ENCODE results near the gene WDR3. TPM values are rescaled to one million over a fixed set of nuclear protein-coding genes. Genes with fewer than 3 reads are reported as not detected.

WDR3 gene
- total RNA-seq, 1 donor, result 10.5 TPM

DNA sequence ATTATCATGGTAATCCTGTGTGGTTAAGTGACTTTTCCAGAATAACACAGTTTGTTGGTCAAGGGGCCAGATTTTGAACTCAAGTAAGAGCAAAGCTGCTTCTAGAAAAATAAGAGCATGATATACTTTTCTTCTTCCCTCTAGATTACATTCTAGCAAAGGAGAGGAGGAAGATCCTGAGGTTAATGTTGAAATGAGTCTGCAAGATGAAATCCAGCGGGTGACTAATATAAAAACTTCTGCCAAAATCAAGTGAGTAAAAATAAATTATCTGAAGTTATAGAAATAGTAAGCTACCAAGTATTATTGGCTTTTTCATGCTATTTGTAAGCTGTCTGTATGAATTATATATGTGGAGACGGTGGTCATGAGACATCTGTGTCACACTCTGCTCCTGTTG, 12.8 kb downstream of the WDR3 start:
- DNase-seq (ENCODE audit: low read depth in 2 of 3, low spot score in 2 of 3), result no peak

DNA sequence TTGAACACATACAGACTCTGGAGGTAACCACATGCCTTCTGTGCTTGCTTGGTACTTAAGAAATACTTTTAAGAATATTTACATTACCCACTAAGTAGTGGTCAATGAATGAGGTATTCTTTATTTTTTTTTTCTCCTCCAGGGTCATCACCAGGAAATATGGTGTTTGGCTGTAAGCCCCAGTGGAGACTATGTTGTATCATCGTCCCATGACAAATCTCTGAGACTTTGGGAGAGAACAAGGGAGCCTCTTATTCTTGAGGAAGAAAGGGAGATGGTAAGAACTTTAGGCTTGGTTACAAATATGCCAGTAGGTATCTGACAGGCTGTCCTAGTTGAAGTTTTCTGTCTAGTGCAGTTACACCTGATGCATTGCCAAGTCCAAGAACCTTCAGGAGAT, 22.8 kb downstream of the WDR3 start:
- no peak for DNase-seq (ENCODE audit: low read depth in 2 of 3, low spot score in 2 of 3)

DNA sequence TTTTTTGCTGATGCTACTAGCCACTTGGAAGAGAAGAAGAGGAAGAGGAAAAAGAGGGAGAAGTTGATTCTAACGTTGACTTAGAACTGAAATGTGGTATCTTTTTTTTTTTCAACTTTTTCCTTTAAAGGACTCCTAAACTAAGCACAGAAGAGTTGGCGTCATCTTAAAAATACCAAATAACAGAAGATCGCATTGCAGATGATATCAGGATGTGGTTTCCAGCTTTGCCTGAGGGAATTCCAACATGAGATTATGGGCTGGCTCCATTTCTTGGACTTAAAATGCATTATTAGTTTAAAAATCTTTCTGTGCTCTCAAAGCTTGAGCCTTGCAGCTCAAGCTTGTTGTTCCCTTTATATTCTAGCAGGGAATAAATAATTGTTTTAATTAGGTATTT, 29.8 kb downstream of the WDR3 start:
- DNase-seq (ENCODE audit: low read depth in 2 of 3, low spot score in 2 of 3), result no peak

DNA sequence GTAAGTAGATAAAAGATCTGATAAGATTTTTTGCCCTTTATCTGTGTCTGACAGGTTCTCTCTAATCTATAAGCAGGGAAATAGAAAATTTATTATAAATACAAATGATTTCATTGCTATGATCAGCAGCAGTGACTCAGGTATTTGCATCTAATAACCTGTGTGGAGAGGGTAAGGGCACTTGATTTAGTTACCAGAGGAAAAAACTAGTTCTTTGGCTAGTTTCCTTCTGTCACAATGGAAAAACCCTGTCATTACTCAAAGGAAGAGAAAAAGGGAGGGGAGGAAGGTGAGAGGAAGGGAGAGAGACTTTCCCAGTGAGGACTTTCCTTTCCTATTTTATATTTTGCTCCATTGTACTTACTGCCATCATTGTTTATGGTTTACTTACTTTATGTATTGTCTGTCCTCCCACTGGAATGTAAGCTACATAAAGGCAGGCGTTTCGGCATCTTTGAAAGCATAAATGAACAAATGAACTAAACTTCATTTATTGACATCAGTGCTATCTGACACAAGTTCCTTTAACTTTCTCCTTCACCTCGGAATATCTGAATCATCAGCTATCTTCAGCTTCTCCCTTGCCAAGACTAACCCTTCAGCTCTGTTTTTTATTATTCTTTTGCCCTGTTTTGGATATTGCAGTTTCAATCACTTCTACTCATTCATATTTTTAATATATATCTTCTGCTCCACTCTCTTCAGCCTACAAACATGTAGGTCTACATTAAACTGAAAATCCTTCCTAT, 34.9 kb downstream of the WDR3 start:
- no peak for DNase-seq (ENCODE audit: low read depth in 2 of 3, low spot score in 2 of 3)

DNA sequence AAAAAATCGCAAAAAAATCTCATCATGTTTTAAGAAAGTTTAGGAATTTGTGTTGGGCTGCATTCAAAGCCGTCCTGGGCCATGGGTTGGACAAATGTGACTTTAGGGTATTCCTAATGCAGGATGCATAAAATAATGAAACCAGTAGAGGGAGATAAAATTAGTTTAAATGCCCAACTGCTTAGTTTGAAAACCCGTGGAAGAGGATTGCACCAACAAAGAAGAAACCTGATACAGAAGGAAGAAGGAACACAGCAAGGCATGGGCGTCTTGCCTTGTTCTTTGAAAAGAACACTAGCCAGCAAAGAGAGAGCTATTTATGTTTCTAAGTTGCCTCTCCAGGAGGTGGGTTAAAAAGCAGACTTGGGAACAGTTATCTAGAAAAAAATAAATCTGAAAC, 37.9 kb downstream of the WDR3 start:
- peak in 1 of 3 donors; percentile 2 for DNase-seq (ENCODE audit: low read depth in 2 of 3, low spot score in 2 of 3)

DNA sequence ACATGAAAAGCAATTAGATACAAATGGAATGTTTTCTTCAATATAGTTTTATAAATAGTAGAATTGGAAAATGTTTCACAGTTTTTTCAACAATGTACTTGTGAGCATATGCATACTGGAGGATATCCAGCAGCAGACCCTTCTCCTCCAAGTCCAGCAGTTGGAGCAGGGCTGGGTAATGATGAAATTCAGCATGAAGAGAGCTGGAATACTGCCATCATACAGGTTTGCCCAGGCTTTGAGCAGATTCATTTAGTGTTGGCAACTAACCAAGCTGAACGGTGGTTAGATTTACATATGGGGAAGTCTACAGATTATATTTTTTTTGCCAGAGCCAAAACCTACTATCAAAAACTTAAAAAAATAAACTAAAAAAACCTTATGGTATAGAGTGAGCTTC, 38.3 kb downstream of the WDR3 start:
- peak in 2 of 3 donors; percentile 6 to 59 for DNase-seq (ENCODE audit: low read depth in 2 of 3, low spot score in 2 of 3)

DNA sequence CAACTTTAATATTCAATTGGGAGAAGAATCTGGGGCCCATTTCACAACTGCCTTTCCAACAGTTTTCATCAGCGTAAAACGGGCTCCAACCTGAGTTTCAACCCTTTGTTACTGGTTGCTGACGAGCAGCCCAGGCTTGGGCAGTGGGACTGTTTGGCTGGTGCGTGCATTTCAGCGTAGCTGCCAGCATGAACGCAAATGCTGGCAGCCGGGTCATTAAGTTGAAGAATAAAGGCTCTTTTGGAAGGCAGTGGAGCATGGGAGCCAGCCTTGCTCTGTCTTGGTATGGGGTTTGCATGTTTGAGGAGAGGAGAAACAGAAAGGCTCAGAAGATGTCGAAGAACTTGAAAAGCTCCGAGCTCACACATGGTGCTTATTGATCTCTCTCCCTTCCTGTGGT, 40.7 kb downstream of the WDR3 start:
- DNase-seq (ENCODE audit: low read depth in 2 of 3, low spot score in 2 of 3), result no peak

DNA sequence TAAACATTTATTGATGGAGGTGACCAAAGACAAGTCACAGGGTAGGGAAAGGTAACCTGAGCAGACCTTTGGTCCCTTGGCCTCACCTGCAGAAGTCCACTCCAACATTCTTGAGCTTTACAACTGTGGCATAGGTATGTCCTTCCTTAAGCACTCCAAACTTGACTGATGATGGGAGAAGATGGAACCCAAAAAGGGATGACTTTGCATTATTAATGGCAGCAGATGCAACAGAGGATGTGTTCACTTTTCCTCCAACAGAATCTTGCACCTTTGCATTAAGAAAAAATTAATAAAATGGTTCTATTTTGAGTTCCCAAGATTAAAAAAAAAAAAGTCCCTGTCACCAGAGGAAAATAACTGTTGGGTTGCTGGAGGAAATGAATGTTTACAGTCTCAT, 42.2 kb downstream of the WDR3 start:
- DNase-seq (ENCODE audit: low read depth in 2 of 3, low spot score in 2 of 3), result no peak

DNA sequence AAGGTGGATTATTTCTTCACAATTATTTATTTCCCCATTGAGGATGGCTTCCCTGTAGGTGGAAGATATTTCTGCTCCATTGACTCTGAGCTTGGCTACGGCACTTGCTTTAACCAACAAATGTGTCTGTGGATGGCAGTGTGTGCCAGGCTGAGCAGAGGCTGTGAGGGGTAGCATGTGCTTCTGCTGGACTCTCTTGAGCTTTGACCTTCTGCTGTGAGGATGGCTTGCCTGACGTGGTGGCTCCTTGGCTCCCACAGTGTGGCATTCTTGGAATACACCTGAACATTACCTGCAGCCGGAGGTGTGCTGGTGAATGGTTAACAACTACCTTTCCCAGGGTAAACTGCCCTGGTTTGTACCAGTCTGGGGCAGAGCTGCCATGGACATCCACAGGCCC, 46.8 kb downstream of the WDR3 start:
- no peak for DNase-seq (ENCODE audit: low read depth in 2 of 3, low spot score in 2 of 3)

DNA sequence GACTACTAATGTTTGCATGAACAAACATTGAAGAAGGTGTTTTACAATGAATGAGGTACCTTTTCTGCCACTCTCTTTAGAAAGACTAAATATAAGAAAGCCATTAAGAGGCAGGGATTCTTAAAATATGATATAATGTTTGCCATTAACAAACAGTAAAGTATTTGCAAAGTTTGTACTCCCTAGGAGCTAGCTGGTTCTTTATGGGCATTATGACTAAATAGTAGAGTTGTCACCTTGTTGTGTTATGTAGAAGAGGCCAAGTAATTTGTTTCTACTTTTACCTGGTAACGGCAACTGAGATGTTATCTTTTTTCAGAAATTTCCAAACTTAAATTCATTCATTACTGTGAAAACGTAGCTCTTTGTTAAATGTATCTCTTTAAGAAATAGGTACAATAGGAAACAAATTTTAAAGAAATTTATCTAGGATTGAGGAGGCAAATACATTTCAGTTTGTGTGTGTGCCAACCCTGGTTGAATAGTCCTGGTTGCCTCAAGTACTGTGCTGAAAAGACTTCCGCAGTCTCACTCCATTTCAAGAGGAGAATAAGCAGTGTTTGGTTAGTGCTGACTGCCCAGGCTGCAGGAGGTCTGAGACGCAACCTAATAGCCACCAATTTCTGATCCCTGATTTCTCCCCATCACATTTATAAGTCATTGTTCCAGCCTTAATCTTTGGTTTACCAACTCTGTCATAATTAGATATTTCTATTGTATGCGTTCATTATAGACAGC, 52.1 kb downstream of the WDR3 start:
- DNase-seq (ENCODE audit: low read depth in 2 of 3, low spot score in 2 of 3), result no peak

DNA sequence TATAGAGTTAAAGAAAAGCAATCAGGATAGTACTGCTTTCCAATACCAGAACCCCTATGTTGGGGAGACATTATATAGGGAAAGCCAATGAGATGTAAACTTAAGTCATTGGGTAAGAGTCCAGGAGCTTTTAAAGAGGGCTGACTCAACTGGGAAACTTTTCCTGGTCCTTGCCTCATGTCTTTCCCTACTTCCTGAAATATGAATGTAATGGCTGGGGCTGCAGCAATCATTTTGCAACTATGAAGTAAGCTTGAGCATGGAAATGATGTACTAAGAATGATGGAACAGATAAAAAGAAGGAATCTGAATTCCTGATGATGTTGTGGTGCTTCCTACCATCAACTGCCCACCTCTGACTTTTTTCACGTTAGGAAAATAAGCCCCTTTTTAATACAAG, 55.7 kb downstream of the WDR3 start:
- no peak for DNase-seq (ENCODE audit: low read depth in 2 of 3, low spot score in 2 of 3)

DNA sequence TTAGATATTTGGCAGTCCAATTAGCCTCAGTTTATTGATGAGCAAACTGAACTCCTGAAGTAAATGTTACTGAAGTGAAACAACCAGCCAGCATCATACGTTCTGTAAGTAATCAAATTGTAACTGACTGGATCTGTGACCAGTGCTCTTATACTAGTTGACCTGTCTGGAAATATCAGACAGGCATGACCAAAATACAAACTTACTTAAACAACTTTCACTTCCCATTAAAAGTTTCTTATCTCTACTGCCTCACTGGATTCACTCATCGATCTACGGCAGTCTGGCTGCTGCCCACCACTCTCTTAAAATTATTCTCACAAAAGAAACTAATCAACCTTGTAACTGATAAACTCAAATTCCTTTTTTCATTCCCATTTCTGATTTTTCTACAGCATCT, 56.4 kb downstream of the WDR3 start:
- DNase-seq (ENCODE audit: low read depth in 2 of 3, low spot score in 2 of 3), result no peak

DNA sequence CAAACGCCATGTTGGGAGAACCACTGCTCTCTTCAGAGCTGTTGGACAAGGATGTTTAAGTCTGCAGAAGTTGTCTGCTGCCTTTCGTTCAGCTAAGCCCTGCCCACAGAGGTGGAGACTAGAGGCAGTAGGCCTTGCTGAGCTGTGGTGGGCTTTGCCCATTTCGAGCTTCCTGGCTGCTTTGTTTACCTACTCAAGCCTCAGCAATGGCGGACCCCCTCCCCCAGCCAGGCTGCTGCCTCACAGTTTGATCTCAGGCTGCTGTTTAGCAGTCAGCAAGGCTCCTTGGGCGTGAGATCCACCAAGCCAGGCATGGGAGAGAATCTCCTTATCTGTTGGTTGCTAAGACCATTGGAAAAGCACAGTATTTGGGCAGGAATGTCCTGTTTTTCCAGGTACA, 74.8 kb downstream of the WDR3 start:
- no peak for DNase-seq (ENCODE audit: low read depth in 2 of 3, low spot score in 2 of 3)

DNA sequence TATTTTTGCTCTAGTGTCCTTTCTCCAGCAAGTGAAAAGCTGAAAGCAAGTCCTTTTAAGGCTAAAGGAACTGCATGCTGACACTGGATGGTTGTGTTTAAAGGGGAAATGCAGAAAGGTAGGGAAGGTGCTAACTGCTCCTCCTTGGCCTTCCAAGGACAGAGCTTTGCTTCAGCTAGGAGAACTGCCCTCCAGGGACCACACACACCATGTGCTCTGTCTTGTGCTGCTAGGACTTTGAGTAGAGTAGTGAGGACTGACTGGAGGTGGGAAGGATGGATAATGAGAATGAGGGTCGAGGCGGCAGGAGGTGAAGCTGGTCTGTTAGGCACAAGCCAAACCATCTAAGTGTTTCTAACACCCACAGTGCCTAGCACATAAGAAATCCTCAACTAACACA, 77.9 kb downstream of the WDR3 start:
- no peak for DNase-seq (ENCODE audit: low read depth in 2 of 3, low spot score in 2 of 3)

DNA sequence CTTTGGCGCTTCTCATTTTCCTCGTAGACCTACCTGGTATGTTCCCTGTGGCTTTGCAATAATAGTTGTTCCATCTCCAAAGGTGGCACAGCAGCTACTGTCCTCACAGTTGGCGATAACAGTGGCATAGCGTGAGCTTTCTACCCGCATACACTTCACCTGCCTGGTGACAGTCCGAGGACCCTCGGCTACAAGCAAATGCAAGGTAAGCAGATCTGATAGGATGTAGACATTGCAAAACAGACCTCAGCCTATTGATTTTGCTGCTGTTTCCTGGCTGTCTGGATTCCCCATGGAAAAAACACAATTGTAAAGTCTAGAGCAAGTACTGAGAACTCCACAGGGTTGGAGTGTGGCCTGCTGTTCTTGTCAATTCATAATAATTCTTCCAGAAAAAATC, 78.5 kb downstream of the WDR3 start:
- DNase-seq (ENCODE audit: low read depth in 2 of 3, low spot score in 2 of 3), result no peak

DNA sequence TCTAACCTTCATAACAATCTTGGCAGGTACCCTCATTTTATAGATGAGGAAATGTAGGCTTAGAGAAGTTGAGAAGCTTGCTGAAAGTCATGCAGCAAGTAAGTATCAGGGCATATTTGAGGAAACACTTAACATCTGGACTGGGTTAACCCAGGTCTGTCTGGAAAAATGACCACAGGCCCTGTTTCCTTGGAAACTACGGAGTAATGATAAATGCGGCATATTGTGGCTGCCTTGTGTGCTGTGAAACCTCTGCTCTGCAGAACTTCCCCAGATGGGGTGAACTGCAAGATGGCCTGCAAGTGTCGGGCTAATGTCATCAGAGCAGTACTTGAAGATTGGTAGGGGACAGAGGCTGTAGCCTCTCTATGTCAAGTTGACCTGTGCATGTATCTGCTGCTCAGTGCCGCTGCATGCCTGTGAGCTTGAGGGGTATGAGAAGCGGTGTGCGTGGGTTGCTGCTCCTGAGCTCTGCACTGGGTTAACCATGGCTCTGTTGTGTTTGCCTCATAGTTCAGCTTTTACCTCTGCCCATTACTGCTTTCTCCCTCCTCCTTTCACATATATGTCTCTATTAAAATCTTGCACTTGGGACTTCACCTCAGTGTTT, 83.1 kb downstream of the WDR3 start:
- DNase-seq (ENCODE audit: low read depth in 2 of 3, low spot score in 2 of 3), result no peak

DNA sequence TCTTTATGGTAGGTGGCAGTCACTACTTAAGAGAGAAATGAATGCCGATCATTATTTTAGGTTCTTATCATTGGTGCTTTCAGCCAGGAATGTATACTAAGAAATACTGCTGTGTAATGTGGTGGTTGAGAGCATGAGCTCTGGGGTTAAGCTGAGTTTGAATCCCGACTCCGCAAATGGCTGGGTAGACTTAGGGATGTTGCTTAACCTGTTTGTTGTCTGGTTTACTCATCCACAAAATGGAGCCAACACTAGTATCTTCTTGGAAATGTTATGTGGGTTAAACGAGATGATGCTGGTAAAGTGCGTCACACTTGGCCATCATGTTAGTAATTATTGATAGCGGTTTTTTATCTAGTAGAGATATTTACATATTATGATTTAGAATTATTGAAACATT, 83.8 kb downstream of the WDR3 start:
- DNase-seq (ENCODE audit: low read depth in 2 of 3, low spot score in 2 of 3), result no peak

DNA sequence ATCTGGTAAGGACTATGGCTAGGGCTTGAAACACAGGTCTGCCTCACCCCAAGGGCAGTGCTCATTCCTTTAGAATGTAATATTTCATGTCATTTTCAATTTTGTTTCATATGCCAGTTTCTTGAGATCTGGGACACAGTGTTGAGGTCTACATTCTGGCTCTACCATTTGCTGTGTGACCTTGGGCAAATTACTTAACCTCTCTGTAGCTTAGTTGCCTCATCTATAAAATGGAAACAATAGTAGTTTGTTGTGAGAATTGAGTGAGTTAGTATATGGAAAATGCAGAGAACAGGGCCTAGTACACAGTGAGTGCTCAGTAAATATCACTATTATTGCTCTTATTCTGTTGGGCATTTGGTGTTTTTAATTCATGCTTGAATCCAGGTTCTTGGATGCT, 84.4 kb downstream of the WDR3 start:
- no peak for DNase-seq (ENCODE audit: low read depth in 2 of 3, low spot score in 2 of 3)
